WERI-Rb-1 (cell line): ENCODE results near the gene ITGAL.

Experiments
- DNase-seq: peaks from one replicate; pipeline ENCODE4 v3.0.0-alpha.2; 2020
- H3K27ac ChIP-seq: fragments of 250-450 bp; sonication (Bioruptor Pico); 2 replicates; pipeline ENCODE4 v1.5.1; 2020; ENCODE audit warnings: mild to moderate bottlenecking, moderate library complexity
- H3K27me3 ChIP-seq: fragments of 250-450 bp; sonication (Bioruptor Pico); 2 replicates; pipeline ENCODE4 v1.5.1; 2021; ENCODE audit warnings: mild to moderate bottlenecking, low read depth, moderate library complexity; ENCODE audit not compliant: insufficient read depth, severe bottlenecking
- H3K36me3 ChIP-seq: fragments of 250-450 bp; sonication (Bioruptor Pico); 2 replicates; pipeline ENCODE4 v1.5.1; 2020; ENCODE audit warnings: mild to moderate bottlenecking, moderate library complexity
- H3K4me3 ChIP-seq: 2 replicates; pipeline ENCODE4 v1.5.1; 2011; ENCODE audit warnings: low read depth, mild to moderate bottlenecking, control low read depth, low read length
- H3K9me3 ChIP-seq: fragments of 250-450 bp; sonication (Bioruptor Pico); 2 replicates; pipeline ENCODE4 v1.5.1; 2021; ENCODE audit warnings: mild to moderate bottlenecking, moderate library complexity; ENCODE audit not compliant: severe bottlenecking
- CTCF ChIP-seq: IDR thresholded peaks from 2 replicates; pipeline ENCODE4 v1.5.1; 2011; ENCODE audit warnings: low read depth, mild to moderate bottlenecking, control low read depth, inconsistent platforms, low read length

Gene ITGAL

GRCh38 chr16:30571445-30572322 is 99.1 kb downstream of the ITGAL start, which contains the start of gene ZNF688:
Gene ZNF688 (minus strand): TSS chr16:30571714. CDS start chr16:30571629, 85 bp downstream.
- no peak for TF ChIP-seq CTCF
- peaks cover 20% of the 10 kb centered on the region for H3K36me3 ChIP-seq
- H3K27me3 ChIP-seq, result no peaks in the 10 kb centered on the region
- H3K27ac ChIP-seq, result peak within 1 kb of the TSS; percentile 96
- H3K9me3 ChIP-seq, result no peaks in the 10 kb centered on the region
- DNase-seq, result peak; percentile 97
- H3K4me3 ChIP-seq, result peak within 1 kb of the TSS; percentile 90
